Cerebellar nuclear complex (tissue), 1 donor: Measurements from ENCODE around the gene VAV2.

ENCODE experiments used
- DNase-seq, 2 experiments: peaks; one replicate each; lab custom pipeline; 2025; lab: John Stamatoyannopoulos, UW

The VAV2 gene

GRCh38 chr9:133797406-133798105, 194.6 kb downstream of the VAV2 start:
- no peak for DNase-seq

GRCh38 chr9:133796562-133796961, 195.6 kb downstream of the VAV2 start:
- DNase-seq: no peak

- DNase-seq: no peak
These were observed 197.1 kb downstream of the VAV2 start for GRCh38 chr9:133795049-133795448.

- no peak for DNase-seq
These were observed 197.9 kb downstream of the VAV2 start for GRCh38 chr9:133794016-133794760.

GRCh38 chr9:133793471-133793870, 198.7 kb downstream of the VAV2 start:
- DNase-seq: peak in 1 of 2 experiments; percentile 19

- DNase-seq: peak; percentile 19 to 28
These were observed 199.2 kb downstream of the VAV2 start for GRCh38 chr9:133792721-133793470.

GRCh38 chr9:133791735-133792649, 200.1 kb downstream of the VAV2 start:
- DNase-seq: no peak

GRCh38 chr9:133791069-133791468, 201.1 kb downstream of the VAV2 start:
- DNase-seq: no peak

- DNase-seq: no peak
These were observed 202.3 kb downstream of the VAV2 start for GRCh38 chr9:133789778-133790177.

GRCh38 chr9:133788819-133789717, 203.1 kb downstream of the VAV2 start:
- no peak for DNase-seq

- no peak for DNase-seq
These were observed 203.9 kb downstream of the VAV2 start for GRCh38 chr9:133788045-133788818.

GRCh38 chr9:133787754-133788025, 204.4 kb downstream of the VAV2 start:
- no peak for DNase-seq

GRCh38 chr9:133786907-133787753, 205.0 kb downstream of the VAV2 start:
- no peak for DNase-seq

GRCh38 chr9:133786371-133786753, 205.8 kb downstream of the VAV2 start:
- DNase-seq: no peak

- no peak for DNase-seq
These were observed 206.3 kb downstream of the VAV2 start for GRCh38 chr9:133785753-133786370.

GRCh38 chr9:133784731-133785561, 207.2 kb downstream of the VAV2 start:
- DNase-seq: no peak

- no peak for DNase-seq
These were observed 208.8 kb downstream of the VAV2 start for GRCh38 chr9:133783331-133783731.
